Stimulated activated CD8-positive, alpha-beta memory T cell treated with anti-CD3 and anti-CD28 coated beads, Interleukin-12 subunit alpha, Interleukin-12 subunit beta, amount 100 ng/mL, for 24 hours (primary cell): ENCODE data around the gene CHRM2.

Source experiments
- DNase-seq: peaks from one replicate; pipeline ENCODE4 v3.0.0-alpha.2; 2020; ENCODE audit errors: extremely low read depth

Gene CHRM2

GRCh38 chr7:137025469-137026175 lies 157.2 kb downstream of the CHRM2 start:
- DNase-seq = no peak

DNA sequence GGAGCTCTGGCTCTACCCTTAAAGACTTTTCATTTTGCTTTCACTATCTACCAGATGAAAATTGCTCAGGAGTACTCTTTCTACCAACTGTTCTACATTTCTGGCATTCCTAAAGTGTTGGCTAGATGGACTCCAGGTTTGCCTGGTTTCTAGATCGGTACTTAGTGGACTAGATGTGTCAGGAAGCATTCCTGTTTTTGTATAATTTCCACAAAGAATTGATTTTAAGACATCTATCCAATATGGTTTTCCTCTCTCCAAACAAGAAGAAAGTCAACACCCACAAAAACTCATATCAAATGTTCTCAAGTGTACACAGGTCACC lies 157.7 kb downstream of the CHRM2 start:
- no peak for DNase-seq

GRCh38 chr7:137032436-137032835 lies 164.0 kb downstream of the CHRM2 start:
- DNase-seq = no peak

DNA sequence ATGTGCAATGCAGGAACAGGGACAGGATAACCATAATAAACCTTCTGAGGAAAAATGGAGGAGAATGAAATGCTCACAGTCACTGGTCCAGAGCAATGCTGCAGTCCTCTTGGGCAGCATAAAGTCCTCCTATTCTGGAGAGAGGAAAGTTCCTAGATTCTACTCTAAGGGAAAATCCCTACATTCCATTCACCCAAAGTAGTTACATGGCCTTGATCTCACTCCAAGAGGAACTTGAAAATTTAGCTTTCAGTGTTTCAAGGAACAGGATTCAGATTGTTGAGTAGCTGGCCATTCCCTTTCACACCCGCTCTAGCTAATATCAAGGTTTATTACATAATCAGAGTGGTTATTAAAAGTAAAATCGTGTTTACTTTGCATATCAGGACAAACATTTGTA lies 168.3 kb downstream of the CHRM2 start:
- no peak for DNase-seq

DNA sequence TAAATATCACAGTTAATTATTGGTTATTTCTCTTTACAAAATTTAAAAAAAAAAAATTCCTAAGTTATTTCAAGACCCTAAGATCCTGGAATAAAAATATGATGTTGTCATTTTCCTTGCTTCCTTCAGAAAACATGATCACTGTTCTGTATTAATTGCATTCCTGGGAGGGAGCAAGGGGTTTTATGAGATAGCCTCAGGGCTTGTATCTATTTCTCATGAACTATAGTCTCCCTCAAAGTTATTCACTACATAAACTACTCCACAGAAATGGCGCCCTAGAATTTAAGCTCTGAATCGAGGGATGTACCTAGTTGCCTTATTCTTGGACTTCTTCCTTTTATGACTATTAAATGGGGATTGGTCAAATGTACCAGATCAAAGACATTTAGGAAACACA lies 170.3 kb downstream of the CHRM2 start:
- no peak for DNase-seq

DNA sequence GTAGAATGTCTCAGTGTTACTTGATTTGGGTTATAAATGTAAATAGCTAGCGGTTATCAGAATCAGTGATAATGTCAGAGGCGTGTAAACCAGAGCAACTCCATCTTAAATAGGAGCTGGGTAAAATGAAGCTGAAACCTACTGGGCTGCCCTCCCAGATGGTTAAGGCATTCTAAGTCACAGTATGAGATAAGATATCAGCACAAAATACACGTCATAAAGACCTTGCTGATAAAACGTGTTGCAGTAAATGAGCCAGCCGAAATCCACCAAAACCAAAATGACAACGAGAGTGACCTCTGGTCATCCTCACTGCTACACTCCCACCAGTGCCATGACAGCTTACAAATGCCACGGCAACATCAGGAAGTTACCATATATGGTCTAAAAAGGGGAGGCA lies 172.3 kb downstream of the CHRM2 start:
- no peak for DNase-seq

DNA sequence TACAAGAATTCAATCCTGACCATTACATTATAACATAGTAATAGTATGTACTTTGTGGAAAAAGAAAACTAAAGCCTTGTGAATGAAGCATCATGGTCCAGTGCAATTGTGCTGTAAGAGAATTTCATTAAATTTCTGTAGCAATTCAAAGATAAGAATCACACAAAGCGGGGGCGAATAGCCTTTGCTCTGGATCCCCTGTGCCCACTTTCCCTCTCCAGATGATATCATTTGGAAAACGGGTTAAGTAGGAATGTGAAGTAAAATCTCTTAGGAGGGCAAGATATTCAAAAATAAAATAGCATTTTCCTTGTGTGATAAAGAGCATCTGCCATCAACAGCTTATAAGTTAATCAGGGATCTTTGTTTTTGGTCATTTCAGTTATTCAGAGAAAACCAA lies 177.1 kb downstream of the CHRM2 start:
- DNase-seq = no peak

- no peak for DNase-seq
These were observed 201.0 kb downstream of the CHRM2 start for GRCh38 chr7:137069249-137069963.
